HG02763 (cell line): ENCODE results near the gene KTN1.
A peak's percentile ranks its signal among the peaks of the same experiment; 100 is the strongest.

ENCODE experiments used
- ATAC-seq: cut with Tn5 transposase; IDR thresholded peaks from one replicate; pipeline ENCODE4 v1.9.1; 2021; ENCODE audit warnings: mild to moderate bottlenecking, moderate library complexity; ENCODE audit not compliant: unreplicated experiment

Gene KTN1

DNA sequence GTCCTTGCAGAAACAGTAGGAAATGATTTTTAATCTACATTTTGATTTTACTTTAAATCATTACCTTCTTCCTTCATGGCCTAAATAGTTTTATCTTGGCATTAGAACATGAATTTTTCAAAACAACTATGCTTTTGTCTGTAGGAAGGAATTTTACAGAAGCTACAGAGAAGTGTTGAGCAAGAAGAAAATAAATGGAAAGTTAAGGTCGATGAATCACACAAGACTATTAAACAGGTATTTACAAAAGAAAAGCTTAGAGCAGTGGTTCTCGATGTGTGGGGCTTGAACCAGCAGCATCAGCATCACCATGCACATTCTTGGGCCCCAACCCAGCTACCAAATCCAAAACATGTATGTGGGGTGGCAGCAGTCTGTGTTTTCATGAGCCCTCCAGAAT is 91.6 kb downstream of the KTN1 start:
- ATAC-seq = no peak

GRCh38 chr14:55673048-55673447 is 93.0 kb downstream of the KTN1 start:
- no peak for ATAC-seq

DNA sequence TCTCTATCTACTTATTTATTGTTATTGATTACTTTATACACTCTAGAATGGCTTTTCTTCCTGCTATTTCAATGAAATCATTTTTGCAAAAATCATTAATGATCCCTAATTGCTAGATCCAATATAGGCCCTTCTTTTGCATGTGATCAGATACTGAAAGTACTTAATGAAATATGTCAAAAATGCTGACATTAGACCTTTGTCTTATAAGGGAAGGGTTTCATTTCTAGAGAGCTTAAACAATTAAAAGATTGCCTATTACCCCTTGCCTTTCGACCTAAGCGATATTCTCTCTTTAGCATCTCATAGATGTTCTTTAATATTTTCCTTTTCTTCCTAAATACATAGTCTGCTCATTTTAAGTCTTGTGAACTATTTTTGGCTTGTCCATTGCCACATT is 101.1 kb downstream of the KTN1 start:
- ATAC-seq = no peak

- no peak for ATAC-seq
Observed at GRCh38 chr14:55684956-55685584, 105.1 kb downstream of the KTN1 start.

GRCh38 chr14:55686713-55687112 is 106.7 kb downstream of the KTN1 start:
- no peak for ATAC-seq

- no peak for ATAC-seq
Observed at GRCh38 chr14:55688566-55688965, 108.6 kb downstream of the KTN1 start.

GRCh38 chr14:55689981-55690871 is 110.2 kb downstream of the KTN1 start:
- ATAC-seq = no peak

DNA sequence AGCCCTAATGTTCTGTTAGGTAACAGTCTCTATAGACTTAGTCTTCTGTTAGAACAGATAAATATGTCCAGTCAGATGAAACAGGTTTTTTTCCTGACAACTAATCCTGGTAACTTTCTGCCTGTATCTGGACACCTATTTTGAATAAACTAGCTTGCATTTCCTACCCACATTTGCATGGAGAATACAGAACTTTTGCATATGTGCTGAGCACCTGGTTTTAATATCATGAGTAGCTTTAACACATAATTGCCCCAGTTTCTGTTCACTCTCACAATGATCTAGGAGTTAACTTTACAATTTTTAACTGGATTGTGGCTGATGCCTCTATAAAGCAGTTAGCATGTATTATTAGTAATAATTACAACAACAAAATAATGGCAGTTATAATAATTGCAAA is 111.7 kb downstream of the KTN1 start:
- no peak for ATAC-seq

DNA sequence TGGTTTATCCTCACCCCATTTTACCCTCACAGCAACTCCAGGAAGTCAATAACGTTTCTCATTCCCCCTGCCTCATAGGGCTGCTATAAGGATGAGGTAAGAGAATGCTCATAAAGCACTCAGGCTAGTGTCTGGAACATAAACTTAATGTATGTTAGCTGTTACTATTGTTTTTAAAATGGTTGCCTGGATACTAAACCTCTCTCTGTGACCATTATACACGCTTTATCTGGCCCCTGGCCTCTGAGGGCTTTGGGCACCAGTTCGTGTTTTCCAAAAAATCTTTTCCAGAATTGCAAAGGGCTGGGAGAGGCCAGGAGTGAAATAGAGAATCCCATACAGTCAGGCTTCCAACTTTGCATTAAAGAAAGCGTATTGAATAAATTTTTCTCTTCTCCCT is 113.9 kb downstream of the KTN1 start:
- ATAC-seq = no peak

DNA sequence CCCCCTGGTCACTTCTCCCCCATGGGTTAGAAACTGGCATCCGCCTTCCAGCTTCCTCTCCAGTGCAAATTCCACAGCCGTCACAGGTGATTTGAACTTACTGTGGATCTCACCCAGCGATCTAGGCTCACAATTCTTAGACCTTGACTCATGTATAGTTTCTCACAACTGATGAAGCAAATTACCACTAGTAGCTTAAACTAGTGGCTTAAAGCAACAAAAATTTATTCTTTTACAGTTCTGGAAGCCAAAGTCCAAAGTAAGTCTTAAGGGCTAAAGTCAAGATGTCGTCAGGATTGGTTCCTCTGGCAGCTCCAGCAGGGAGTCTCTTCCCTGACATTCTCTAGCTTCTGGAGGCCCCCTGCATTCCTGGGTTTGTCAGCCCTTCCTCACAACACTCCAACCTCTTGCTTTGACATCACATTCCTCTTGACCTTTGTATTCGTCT is 117.4 kb downstream of the KTN1 start:
- ATAC-seq = no peak

- no peak for ATAC-seq
Observed at GRCh38 chr14:55698051-55698450, 118.0 kb downstream of the KTN1 start.

- ATAC-seq = no peak
Observed at GRCh38 chr14:55699131-55700057, 119.4 kb downstream of the KTN1 start.

GRCh38 chr14:55701638-55702037 is 121.6 kb downstream of the KTN1 start:
- peak; percentile 97 for ATAC-seq

- ATAC-seq = no peak
Observed at GRCh38 chr14:55702511-55702910, 122.5 kb downstream of the KTN1 start.

DNA sequence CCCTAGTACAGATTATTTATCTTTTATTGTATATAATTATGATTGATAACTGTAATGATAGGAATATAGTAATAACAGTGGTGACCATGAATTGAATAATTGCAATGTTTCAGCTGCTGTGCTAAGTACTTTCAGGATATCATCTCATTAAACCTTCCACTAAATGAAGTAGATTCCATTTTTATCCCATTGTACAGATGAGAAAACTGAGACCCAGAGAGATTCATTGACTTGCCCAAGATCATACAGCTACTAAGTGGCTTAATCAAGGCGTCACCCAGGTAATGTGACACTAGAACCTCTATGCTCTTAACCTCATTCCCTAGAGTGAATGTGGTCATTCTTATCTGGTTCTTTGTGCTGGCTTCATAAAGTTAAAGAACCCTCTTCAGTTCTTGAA is 124.6 kb downstream of the KTN1 start:
- no peak for ATAC-seq

GRCh38 chr14:55705651-55706364 is 125.8 kb downstream of the KTN1 start:
- no peak for ATAC-seq

DNA sequence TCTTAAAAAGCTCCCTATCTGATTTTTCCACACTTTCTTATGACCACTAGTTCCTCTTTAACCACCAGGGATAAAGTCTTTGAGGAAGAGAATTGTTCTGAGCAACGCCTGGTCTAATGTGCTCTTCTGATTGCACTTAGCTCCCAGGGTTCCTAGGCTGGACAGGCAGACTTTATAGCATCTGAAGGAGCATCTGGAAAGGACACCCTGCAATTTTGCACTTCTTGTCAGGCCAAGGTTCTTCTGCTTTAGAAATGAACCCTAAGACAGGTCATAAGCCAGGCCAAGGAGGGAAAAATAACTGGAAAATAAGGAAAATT is 126.3 kb downstream of the KTN1 start:
- ATAC-seq = no peak

GRCh38 chr14:55706893-55707292 is 126.9 kb downstream of the KTN1 start:
- ATAC-seq = no peak

DNA sequence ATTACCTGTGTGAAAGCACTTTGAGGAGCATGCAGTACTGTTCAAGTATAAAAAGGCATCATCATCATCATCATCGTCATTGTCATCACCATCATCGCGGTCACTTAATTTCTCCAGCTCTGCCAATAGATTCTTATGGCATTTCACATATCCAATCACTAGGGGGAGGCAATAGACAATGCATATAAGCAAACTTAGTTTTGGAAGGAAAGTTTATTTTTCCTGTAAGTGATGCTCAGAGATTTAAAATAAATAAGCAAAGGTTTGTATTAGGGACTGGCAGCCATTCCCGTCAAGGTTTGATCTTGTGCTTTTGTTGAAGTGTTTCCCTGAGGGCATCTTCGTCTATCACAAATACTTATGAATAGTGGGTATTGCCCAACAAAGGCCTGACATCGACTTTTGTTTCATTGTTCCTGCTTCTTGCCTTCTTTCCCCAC is 127.4 kb downstream of the KTN1 start:
- ATAC-seq = no peak

DNA sequence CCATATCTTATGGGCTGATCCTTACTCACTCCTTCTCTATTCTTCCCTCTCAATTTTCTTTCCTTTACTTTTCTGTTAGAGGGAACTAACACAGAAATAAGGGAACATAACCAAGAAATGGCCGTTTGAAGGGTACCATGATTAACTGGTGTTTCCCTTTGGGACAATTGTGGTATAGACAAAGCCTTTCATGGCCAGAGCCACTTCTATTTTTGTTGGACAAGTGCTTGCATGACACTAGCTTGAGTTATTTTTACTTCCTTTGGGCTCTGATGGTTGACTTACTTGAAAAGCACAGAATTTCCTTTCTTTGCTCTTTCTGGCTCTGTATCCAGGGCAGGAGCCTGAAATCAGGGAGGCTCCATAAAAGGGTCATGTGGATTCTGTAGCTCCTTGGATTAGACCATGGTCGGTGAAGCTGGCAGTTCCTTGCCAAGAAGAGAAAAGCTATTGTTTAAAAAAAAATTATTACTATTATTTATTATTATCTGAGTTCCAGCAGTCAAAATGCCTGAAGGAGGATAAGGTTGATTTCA is 130.6 kb downstream of the KTN1 start:
- no peak for ATAC-seq
